ENCODE results near the gene CYCS.
"Not testable (repeated sequence)": the region's sequence is repeated elsewhere in the genome, so short reads cannot be mapped to it uniquely, and the experiment has no call there.

The CYCS gene

GRCh38 chr7:25082041-25082440 lies 43.0 kb downstream of the CYCS start:
- not testable (repeated sequence) for H3K4me3 ChIP-seq (ENCODE audit: low read length); DNase-seq (ENCODE audit: low read depth, low spot score)

DNA sequence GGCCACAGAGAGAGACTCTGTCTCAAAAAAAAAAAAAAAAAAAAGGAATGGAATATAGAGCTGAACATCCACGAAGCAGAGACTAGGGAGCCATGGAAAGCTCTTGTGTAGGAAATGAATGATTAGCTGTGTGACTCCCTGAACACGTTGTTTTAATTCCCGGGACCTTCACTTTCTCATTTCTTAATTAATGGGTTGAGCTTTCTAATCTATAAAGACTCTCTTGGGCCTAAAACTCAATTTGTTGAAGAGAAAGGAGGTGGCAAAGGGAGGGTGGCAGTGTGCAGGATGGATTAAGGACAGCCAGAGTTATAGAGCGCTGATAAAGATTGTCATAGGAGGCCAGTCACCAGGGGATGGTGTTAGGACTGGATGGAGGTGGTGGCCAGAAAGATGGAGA lies 48.0 kb downstream of the CYCS start:
- no peak for DNase-seq (ENCODE audit: low read depth, low spot score)
- H3K4me3 ChIP-seq (ENCODE audit: low read length) = no peak overlapping the region

DNA sequence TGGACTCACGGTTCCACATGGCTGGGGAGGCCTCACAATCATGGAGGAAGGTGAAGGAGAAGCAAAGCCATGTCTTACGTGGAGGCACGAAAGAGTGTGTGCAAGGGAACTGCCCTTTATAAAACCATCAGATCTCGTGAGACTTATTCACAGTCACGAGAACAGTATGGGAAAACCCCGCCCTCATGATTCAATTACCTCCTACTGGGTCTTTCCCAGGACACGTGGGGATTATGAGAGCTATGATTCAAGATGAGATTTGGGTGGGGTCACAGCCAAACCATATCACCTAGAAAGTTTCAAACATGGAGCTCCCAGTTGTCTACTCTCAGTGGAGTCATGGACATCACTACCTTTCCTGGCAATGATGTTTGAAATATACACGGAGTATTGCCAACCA lies 49.6 kb downstream of the CYCS start:
- no peak for DNase-seq (ENCODE audit: low read depth, low spot score)
- no peak overlapping the region for H3K4me3 ChIP-seq (ENCODE audit: low read length)

GRCh38 chr7:25073451-25073850 lies 51.6 kb downstream of the CYCS start:
- no peak for DNase-seq (ENCODE audit: low read depth, low spot score)
- no peak overlapping the region for H3K4me3 ChIP-seq (ENCODE audit: low read length)

Measured in Jurkat, Clone E6-1 (cell line).